ENCODE results near the gene PLA2G12A.

- TF ChIP-seq SUZ12 (IDR thresholded peaks at IDR 0.05; ENCODE audit: extremely low read depth, insufficient read depth, insufficient read length) (no peak), ZNF274 (IDR thresholded peaks at IDR 0.05; ENCODE audit: low read depth, low read length) (no peak), YY1 (IDR thresholded peaks at IDR 0.05; ENCODE audit: insufficient read depth, insufficient read length) (no peak)
These were observed 58.5 kb downstream of the PLA2G12A start for GRCh38 chr4:109671350-109671749.
